ENCODE measurements around the gene NCAM2.

- TF ChIP-seq, protein P1, sequence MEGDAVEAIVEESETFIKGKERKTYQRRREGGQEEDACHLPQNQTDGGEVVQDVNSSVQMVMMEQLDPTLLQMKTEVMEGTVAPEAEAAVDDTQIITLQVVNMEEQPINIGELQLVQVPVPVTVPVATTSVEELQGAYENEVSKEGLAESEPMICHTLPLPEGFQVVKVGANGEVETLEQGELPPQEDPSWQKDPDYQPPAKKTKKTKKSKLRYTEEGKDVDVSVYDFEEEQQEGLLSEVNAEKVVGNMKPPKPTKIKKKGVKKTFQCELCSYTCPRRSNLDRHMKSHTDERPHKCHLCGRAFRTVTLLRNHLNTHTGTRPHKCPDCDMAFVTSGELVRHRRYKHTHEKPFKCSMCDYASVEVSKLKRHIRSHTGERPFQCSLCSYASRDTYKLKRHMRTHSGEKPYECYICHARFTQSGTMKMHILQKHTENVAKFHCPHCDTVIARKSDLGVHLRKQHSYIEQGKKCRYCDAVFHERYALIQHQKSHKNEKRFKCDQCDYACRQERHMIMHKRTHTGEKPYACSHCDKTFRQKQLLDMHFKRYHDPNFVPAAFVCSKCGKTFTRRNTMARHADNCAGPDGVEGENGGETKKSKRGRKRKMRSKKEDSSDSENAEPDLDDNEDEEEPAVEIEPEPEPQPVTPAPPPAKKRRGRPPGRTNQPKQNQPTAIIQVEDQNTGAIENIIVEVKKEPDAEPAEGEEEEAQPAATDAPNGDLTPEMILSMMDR (IDR thresholded peaks at IDR 0.05), result no peak
- no peak for TF ChIP-seq POLR2A (IDR thresholded peaks at IDR 0.05)
Observed at GRCh38 chr21:21286170-21286798, 288.1 kb downstream of the NCAM2 start.

Data from heart left ventricle (tissue), 13 donors.